RWPE2 (cell line): Measurements from ENCODE around the gene SPIRE1.
"Not testable (repeated sequence)": the region's sequence is repeated elsewhere in the genome, so short reads cannot be mapped to it uniquely, and the experiment has no call there.

Source experiments
- ATAC-seq: fragments of 200-7000 bp; cut with Tn5 transposase; 3 replicates; pipeline ENCODE4 v1.9.1; 2021; ENCODE audit warnings: low read depth
- DNase-seq: peaks from one replicate; pipeline ENCODE4 v3.0.0-alpha.2; 2020; ENCODE audit warnings: low spot score
- H3K27ac ChIP-seq: fragments of 450-650 bp; 2 replicates; pipeline ENCODE4 v1.5.1; 2017; ENCODE audit warnings: mild to moderate bottlenecking; ENCODE audit not compliant: poor library complexity, severe bottlenecking
- H3K27me3 ChIP-seq: fragments of 250-450 bp; sonication (Bioruptor Pico); 2 replicates; pipeline ENCODE4 v1.5.1; 2021; ENCODE audit warnings: mild to moderate bottlenecking, moderate library complexity; ENCODE audit not compliant: insufficient read depth, poor library complexity, severe bottlenecking
- H3K36me3 ChIP-seq: fragments of 250-450 bp; sonication (Bioruptor Pico); 2 replicates; pipeline ENCODE4 v1.5.1; 2020; ENCODE audit warnings: low read depth, mild to moderate bottlenecking, moderate library complexity
- H3K4me1 ChIP-seq: fragments of 250-450 bp; sonication (Bioruptor Pico); 2 replicates; pipeline ENCODE4 v1.5.1; 2021; ENCODE audit warnings: mild to moderate bottlenecking, moderate library complexity; ENCODE audit not compliant: insufficient read depth, poor library complexity, severe bottlenecking
- H3K4me3 ChIP-seq: fragments of 250-450 bp; sonication (Bioruptor Pico); 2 replicates; pipeline ENCODE4 v1.5.1; 2021; ENCODE audit warnings: mild to moderate bottlenecking, moderate library complexity; ENCODE audit not compliant: severe bottlenecking
- H3K9me3 ChIP-seq: fragments of 250-450 bp; sonication (Bioruptor Pico); 2 replicates; pipeline ENCODE4 v1.5.1; 2021; ENCODE audit warnings: mild to moderate bottlenecking, moderate library complexity; ENCODE audit not compliant: severe bottlenecking
- TF ChIP-seq, protein P1 (sequence below): fragments of 450-650 bp; IDR thresholded peaks from one replicate; pipeline ENCODE4 v1.5.1; 2017; ENCODE audit warnings: mild to moderate bottlenecking, moderate library complexity; ENCODE audit not compliant: poor library complexity, severe bottlenecking

SPIRE1 gene

DNA sequence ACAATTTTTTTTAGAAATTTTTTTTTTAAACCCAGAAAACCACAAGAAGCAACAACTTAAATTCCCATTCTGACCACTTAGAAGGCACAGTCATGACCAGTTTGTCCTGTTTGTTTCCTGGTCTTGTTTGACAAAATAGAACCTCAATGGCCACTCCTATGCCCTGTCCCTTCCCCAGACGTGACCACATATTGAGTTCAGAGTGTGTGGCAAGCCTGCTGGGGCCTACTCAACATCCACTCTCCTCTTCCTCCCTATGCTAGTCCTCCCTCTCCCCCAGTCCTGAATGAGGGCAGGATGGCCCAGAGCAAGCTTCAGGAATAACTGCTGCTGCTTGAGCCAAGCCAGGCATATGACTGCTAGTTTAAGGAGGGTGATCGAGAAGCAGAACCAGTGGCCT, 160.6 kb downstream of the SPIRE1 start:
- H3K27me3 ChIP-seq: no peaks in the 10 kb centered on the region
- H3K9me3 ChIP-seq: no peaks in the 10 kb centered on the region
- DNase-seq (no peak), ATAC-seq (no peak)
- H3K27ac ChIP-seq: no peak overlapping the region
- H3K36me3 ChIP-seq: peaks cover 21% of the 10 kb centered on the region
- TF ChIP-seq, protein P1, sequence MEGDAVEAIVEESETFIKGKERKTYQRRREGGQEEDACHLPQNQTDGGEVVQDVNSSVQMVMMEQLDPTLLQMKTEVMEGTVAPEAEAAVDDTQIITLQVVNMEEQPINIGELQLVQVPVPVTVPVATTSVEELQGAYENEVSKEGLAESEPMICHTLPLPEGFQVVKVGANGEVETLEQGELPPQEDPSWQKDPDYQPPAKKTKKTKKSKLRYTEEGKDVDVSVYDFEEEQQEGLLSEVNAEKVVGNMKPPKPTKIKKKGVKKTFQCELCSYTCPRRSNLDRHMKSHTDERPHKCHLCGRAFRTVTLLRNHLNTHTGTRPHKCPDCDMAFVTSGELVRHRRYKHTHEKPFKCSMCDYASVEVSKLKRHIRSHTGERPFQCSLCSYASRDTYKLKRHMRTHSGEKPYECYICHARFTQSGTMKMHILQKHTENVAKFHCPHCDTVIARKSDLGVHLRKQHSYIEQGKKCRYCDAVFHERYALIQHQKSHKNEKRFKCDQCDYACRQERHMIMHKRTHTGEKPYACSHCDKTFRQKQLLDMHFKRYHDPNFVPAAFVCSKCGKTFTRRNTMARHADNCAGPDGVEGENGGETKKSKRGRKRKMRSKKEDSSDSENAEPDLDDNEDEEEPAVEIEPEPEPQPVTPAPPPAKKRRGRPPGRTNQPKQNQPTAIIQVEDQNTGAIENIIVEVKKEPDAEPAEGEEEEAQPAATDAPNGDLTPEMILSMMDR: no peak
- no peak overlapping the region for H3K4me3 ChIP-seq
- no peaks in the 10 kb centered on the region for H3K4me1 ChIP-seq

DNA sequence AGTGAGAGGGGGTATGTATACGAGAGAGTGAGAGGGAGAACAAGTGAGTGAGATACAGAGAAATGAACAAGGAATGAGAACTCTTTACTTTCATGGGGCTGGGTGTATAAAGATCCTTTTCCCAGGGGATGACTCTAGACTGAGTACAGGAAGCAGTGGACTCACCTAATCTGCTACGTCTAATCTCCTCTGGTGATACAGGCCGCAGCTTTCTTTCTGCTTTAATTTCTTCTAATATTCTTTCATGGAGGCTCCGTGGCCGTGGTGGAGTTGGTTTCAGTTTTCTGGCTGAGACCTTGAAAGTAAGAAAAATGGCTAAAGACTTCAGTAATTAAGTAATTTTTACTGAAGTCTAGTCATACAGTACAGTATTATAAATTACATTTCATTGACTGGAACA, 165.0 kb downstream of the SPIRE1 start:
- no peak for DNase-seq
- Histone ChIP-seq H3K36me3 (peaks cover 29% of the 10 kb centered on the region), H3K4me3 (no peak overlapping the region), H3K27ac (no peak overlapping the region), H3K9me3 (no peaks in the 10 kb centered on the region), H3K27me3 (no peaks in the 10 kb centered on the region), H3K4me1 (no peaks in the 10 kb centered on the region)
- TF ChIP-seq, protein P1: no peak
- ATAC-seq: no peak

DNA sequence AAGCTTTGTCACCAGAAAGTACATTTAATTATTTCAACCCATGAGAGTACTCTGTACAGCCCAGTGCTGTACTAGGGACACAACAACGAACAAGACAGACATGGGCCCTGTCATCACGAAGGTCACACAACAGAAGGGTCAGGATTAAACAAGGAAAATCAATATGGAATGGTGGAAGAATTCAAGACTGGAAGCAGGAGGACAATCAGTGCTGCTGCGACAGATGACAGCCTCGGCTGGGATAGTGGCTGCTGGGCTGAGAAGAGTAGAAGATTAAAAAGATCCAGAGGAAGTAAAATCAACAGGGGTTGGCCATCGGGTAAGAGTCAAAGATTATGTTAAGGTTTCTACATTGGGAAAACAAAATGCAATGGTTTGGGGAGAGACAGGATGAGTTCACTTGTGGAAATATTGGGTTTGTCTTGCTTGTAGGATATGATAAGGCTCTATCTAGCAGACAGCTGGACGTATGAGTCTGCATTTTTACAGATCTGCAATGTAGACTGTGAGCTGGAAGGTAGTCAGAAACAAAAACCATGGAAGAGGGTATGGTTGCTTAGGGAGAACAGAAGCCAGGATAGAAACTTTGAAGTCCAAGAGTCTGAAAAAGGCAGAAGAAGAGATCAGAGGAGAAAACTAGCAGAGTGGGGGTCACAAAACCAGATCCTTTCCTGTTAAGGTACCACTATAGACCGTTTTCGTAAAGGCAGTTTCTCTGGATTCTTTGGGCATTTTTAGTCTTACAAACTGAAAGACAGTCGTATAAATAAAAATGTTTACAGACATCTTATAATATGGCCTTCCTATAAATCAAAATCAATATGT, 166.1 kb downstream of the SPIRE1 start:
- TF ChIP-seq, protein P1: no peak
- H3K27ac ChIP-seq: no peak overlapping the region
- no peaks in the 10 kb centered on the region for H3K27me3 ChIP-seq
- no peak for ATAC-seq
- no peak overlapping the region for H3K4me3 ChIP-seq
- no peaks in the 10 kb centered on the region for H3K4me1 ChIP-seq
- no peaks in the 10 kb centered on the region for H3K9me3 ChIP-seq
- DNase-seq: no peak
- peaks cover 29% of the 10 kb centered on the region for H3K36me3 ChIP-seq

DNA sequence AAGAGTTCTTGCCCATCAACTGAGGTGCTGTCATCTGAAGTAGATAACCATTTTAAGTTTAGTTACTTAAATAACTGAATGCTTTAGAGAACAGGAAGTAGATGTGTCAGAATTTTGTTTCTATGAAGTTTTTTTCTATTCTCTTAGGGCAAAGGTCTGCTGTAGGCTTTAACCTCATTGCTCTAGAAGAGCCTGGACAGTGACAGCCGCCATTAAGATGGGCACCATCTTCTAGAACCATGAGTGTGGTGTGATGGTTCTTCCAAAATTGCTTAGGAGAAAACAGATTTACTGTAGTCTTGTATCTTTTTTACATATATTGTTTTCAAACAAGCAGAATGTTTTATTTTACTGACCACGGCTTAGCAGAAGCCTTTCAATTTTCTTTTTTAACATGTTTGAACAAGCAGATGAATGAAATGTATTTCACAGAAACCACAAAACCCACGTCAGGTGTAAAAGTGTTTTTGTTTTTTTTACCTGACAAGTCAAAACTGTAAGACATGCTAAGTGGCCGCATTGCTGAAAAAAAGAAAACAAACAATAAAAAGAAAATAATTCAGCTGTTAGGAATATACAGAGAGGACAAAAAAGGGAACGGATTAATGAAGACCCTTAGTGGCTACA, 172.3 kb downstream of the SPIRE1 start:
- Histone ChIP-seq H3K4me3 (no peak overlapping the region), H3K9me3 (no peaks in the 10 kb centered on the region), H3K27ac (no peak overlapping the region), H3K4me1 (peaks cover 13% of the 10 kb centered on the region), H3K27me3 (no peaks in the 10 kb centered on the region), H3K36me3 (peaks cover 23% of the 10 kb centered on the region)
- no peak for ATAC-seq
- no peak for DNase-seq
- TF ChIP-seq, protein P1: no peak

DNA sequence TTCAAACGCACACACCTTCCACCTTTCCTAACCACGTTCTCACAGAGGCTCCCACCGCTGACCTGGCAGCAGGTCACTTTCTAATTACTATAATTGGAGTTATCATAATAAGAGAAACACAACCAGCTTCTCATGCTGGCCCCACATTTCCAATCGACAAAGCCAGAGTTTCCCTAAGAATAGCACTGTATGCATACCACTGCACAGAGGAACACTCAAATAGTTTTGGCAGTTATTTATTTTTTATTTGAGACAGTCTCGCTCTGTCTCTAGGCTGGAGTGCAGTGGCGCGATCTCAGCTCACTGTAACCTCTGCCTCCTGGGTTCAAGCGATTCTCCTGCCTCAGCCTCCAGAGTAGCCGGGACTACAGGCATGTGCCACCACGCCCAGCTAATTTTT, 176.0 kb downstream of the SPIRE1 start:
- Histone ChIP-seq H3K4me1 (peaks cover 13% of the 10 kb centered on the region), H3K36me3 (peaks cover 22% of the 10 kb centered on the region)
- not testable (repeated sequence) for DNase-seq, H3K27ac ChIP-seq, H3K9me3 ChIP-seq, H3K4me3 ChIP-seq, ATAC-seq, H3K27me3 ChIP-seq
